ENCODE data around the gene E2F1.

Gene E2F1

DNA sequence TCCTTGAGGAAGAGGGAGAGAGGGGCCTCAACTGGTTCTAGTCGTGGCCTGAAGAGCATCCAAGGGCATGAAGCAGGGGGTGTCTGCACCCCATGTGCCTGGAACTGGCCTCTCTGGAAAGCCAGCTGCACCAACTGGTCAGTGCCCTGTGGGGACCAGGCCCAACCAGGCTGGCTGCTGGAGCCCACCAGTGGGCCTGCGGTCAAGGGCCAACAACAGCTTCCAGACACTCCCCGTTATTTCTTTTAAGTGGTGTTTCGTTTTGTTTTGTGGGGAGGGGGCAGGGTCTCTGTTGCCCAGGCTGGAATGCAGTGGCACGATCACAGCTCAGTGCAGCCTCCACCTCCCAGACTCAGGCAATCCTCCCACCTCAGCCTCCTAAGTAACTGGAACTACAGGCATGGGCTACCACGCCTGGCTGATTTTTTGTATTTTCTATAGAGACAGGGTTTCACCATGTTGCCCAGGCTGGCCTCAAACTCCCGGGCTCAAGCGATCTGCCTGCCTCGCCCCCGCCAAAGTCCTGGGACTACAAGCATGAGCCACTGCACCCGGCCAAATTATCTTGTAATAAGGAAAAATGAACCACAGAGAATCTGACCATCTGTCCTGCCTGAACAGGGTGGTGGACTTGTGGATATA lies 36.0 kb downstream of the E2F1 start:
- TF ChIP-seq CTCF (IDR thresholded peaks at IDR 0.05; ENCODE audit: low read length) (no peak), EZH2phosphoT487 (IDR thresholded peaks at IDR 0.05; ENCODE audit: low read length) (no peak), EZH2 (optimal IDR thresholded peaks at IDR 0.05; ENCODE audit: low read depth, low read length) (no peak)
- H3K4me3 ChIP-seq (ENCODE audit: low read length), result no peak overlapping the region
- H2AFZ ChIP-seq (ENCODE audit: low read length), result no peak overlapping the region
- no peak for DNase-seq
- no peaks in the 10 kb centered on the region for H3K9me2 ChIP-seq (replicated peaks; ENCODE audit: insufficient read depth, low read length)
- no peak overlapping the region for H3K4me2 ChIP-seq (ENCODE audit: low read depth, low read length)
- H3K27ac ChIP-seq (ENCODE audit: low read length), result no peak overlapping the region
- H3K79me2 ChIP-seq (ENCODE audit: low read length), result no peaks in the 10 kb centered on the region
- H3K4me1 ChIP-seq (ENCODE audit: low read length), result peaks cover 28% of the 10 kb centered on the region
- no peaks in the 10 kb centered on the region for H3K9me3 ChIP-seq (replicated peaks; ENCODE audit: insufficient read depth, low read length)
- no peak overlapping the region for H3K9ac ChIP-seq (ENCODE audit: low read length)
- peaks cover 24% of the 10 kb centered on the region for H3F3A ChIP-seq (ENCODE audit: insufficient read depth, low read length)
- H4K20me1 ChIP-seq (ENCODE audit: insufficient read depth, low read length), result no peaks in the 10 kb centered on the region
- H3K36me3 ChIP-seq (replicated peaks; ENCODE audit: insufficient read depth, low read length), result no peaks in the 10 kb centered on the region; the same call in 1 of the 2 replicates
- no peaks in the 10 kb centered on the region for H3K27me3 ChIP-seq (replicated peaks; ENCODE audit: insufficient read depth, low read length)

GRCh38 chr20:33649201-33649681 lies 36.9 kb downstream of the E2F1 start:
- H3K4me3 ChIP-seq (ENCODE audit: low read length), result no peak overlapping the region
- H2AFZ ChIP-seq (ENCODE audit: low read length), result no peak overlapping the region
- H3K9ac ChIP-seq (ENCODE audit: low read length), result no peak overlapping the region
- no peak overlapping the region for H3K4me2 ChIP-seq (ENCODE audit: low read depth, low read length)
- no peaks in the 10 kb centered on the region for H3K9me2 ChIP-seq (replicated peaks; ENCODE audit: insufficient read depth, low read length)
- TF ChIP-seq EZH2phosphoT487 (IDR thresholded peaks at IDR 0.05; ENCODE audit: low read length) (no peak), CTCF (IDR thresholded peaks at IDR 0.05; ENCODE audit: low read length) (no peak), EZH2 (optimal IDR thresholded peaks at IDR 0.05; ENCODE audit: low read depth, low read length) (no peak)
- no peaks in the 10 kb centered on the region for H3K79me2 ChIP-seq (ENCODE audit: low read length)
- no peak overlapping the region for H3K27ac ChIP-seq (ENCODE audit: low read length)
- no peaks in the 10 kb centered on the region; the same call in 1 of the 2 replicates for H3K36me3 ChIP-seq (replicated peaks; ENCODE audit: insufficient read depth, low read length)
- peaks cover 25% of the 10 kb centered on the region for H3K4me1 ChIP-seq (ENCODE audit: low read length)
- peaks cover 24% of the 10 kb centered on the region for H3F3A ChIP-seq (ENCODE audit: insufficient read depth, low read length)
- H3K27me3 ChIP-seq (replicated peaks; ENCODE audit: insufficient read depth, low read length), result no peaks in the 10 kb centered on the region
- DNase-seq, result no peak
- H4K20me1 ChIP-seq (ENCODE audit: insufficient read depth, low read length), result no peaks in the 10 kb centered on the region
- no peaks in the 10 kb centered on the region for H3K9me3 ChIP-seq (replicated peaks; ENCODE audit: insufficient read depth, low read length)

DNA sequence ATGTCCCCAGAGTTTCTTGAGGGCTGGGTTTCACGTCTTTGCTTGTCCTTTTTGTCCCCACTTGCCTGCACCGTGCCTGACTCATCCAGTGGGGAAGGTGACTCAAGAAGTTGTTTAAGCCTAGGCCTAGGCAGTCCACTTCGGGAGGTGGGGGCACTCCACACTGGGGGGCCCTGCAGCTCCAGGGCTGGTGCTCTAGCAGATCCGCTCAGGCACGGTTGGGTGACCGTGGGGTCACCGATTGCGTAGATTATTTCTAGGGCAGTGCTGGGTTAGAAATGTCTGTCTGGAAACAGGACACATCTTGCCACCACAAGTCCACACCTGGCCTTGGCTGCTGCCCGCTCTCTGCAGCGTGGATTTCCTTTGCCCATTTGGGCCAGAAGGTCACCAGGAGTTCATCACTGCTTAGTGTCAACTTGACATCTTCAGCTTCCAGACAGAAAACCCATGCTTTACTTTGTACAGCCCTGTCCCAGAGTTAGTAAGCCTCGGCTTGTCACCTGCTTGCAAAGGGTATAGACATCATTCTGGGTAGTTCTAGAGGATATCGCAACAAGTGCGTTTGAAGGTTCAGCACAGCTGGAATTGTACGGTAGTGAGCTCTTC lies 37.7 kb downstream of the E2F1 start:
- H3K27ac ChIP-seq (ENCODE audit: low read length), result peak overlapping the region; percentile 65; the same call in 1 of the 2 replicates
- TF ChIP-seq EZH2phosphoT487 (IDR thresholded peaks at IDR 0.05; ENCODE audit: low read length), result no peak
- TF ChIP-seq CTCF (IDR thresholded peaks at IDR 0.05; ENCODE audit: low read length), result no peak
- TF ChIP-seq EZH2 (optimal IDR thresholded peaks at IDR 0.05; ENCODE audit: low read depth, low read length), result no peak
- H3K79me2 ChIP-seq (ENCODE audit: low read length), result no peaks in the 10 kb centered on the region
- no peak for DNase-seq
- no peak overlapping the region for H3K9ac ChIP-seq (ENCODE audit: low read length)
- no peaks in the 10 kb centered on the region for H3K9me3 ChIP-seq (replicated peaks; ENCODE audit: insufficient read depth, low read length)
- H3K9me2 ChIP-seq (replicated peaks; ENCODE audit: insufficient read depth, low read length), result no peaks in the 10 kb centered on the region
- no peaks in the 10 kb centered on the region; the same call in 1 of the 2 replicates for H3K36me3 ChIP-seq (replicated peaks; ENCODE audit: insufficient read depth, low read length)
- peaks cover 24% of the 10 kb centered on the region for H3F3A ChIP-seq (ENCODE audit: insufficient read depth, low read length)
- H3K4me3 ChIP-seq (ENCODE audit: low read length), result no peak overlapping the region
- H3K4me2 ChIP-seq (ENCODE audit: low read depth, low read length), result peak overlapping the region; percentile 54; the same call in 1 of the 2 replicates
- peaks cover 24% of the 10 kb centered on the region for H3K4me1 ChIP-seq (ENCODE audit: low read length)
- H3K27me3 ChIP-seq (replicated peaks; ENCODE audit: insufficient read depth, low read length), result no peaks in the 10 kb centered on the region
- H4K20me1 ChIP-seq (ENCODE audit: insufficient read depth, low read length), result no peaks in the 10 kb centered on the region
- no peak overlapping the region for H2AFZ ChIP-seq (ENCODE audit: low read length)
